Activated gamma-delta T cell treated with Interleukin-2 at 50 U/mL for 16 hours (primary cell): Measurements from ENCODE around the gene BCORL1.

Experiments
- DNase-seq: peaks from one replicate; pipeline ENCODE4 v3.0.0-alpha.2; 2020

The BCORL1 gene

GRCh38 chrX:129982300-129983251 lies at the start of gene BCORL1:
Gene BCORL1, plus strand, starts transcription at chrX:129982635. Its CDS starts 22,597 bp downstream, at chrX:130005232.
- DNase-seq: peak; percentile 83

- DNase-seq: no peak
Observed at GRCh38 chrX:129932821-129933321, 49.6 kb upstream of the BCORL1 start.

- DNase-seq: no peak
Observed at GRCh38 chrX:129933700-129934099, 48.7 kb upstream of the BCORL1 start.

GRCh38 chrX:129934461-129934860 lies 48.0 kb upstream of the BCORL1 start:
- no peak for DNase-seq

GRCh38 chrX:129934952-129935351 lies 47.5 kb upstream of the BCORL1 start:
- DNase-seq: no peak

GRCh38 chrX:129938081-129938480 lies 44.4 kb upstream of the BCORL1 start:
- DNase-seq: no peak

GRCh38 chrX:129939986-129940385 lies 42.4 kb upstream of the BCORL1 start:
- no peak for DNase-seq

- DNase-seq: no peak
Observed at GRCh38 chrX:129940721-129941120, 41.7 kb upstream of the BCORL1 start.

- DNase-seq: no peak
Observed at GRCh38 chrX:129945131-129945530, 37.3 kb upstream of the BCORL1 start.

- no peak for DNase-seq
Observed at GRCh38 chrX:129953334-129953648, 29.1 kb upstream of the BCORL1 start.

- no peak for DNase-seq
Observed at GRCh38 chrX:129953881-129954280, 28.6 kb upstream of the BCORL1 start.

- no peak for DNase-seq
Observed at GRCh38 chrX:129954804-129955203, 27.6 kb upstream of the BCORL1 start.

GRCh38 chrX:129955682-129956081 lies 26.8 kb upstream of the BCORL1 start:
- no peak for DNase-seq

GRCh38 chrX:129956145-129956544 lies 26.3 kb upstream of the BCORL1 start:
- no peak for DNase-seq

- DNase-seq: no peak
Observed at GRCh38 chrX:129956765-129957164, 25.7 kb upstream of the BCORL1 start.

- DNase-seq: no peak
Observed at GRCh38 chrX:129957241-129958082, 25.0 kb upstream of the BCORL1 start.

GRCh38 chrX:129958083-129958465 lies 24.4 kb upstream of the BCORL1 start:
- no peak for DNase-seq

- DNase-seq: no peak
Observed at GRCh38 chrX:129958814-129959492, 23.5 kb upstream of the BCORL1 start.

- DNase-seq: no peak
Observed at GRCh38 chrX:129959493-129959832, 23.0 kb upstream of the BCORL1 start.

- peak; percentile 64 for DNase-seq
Observed at GRCh38 chrX:129961180-129962083, 21.0 kb upstream of the BCORL1 start.

- no peak for DNase-seq
Observed at GRCh38 chrX:129963729-129964128, 18.7 kb upstream of the BCORL1 start.

- no peak for DNase-seq
Observed at GRCh38 chrX:129965166-129965565, 17.3 kb upstream of the BCORL1 start.
